HG02938 (cell line): Measurements from ENCODE around the gene CPVL.

ENCODE experiments used
- ATAC-seq: cut with Tn5 transposase; IDR thresholded peaks from one replicate; pipeline ENCODE4 v1.9.1; 2021; ENCODE audit warnings: mild to moderate bottlenecking, moderate library complexity; ENCODE audit not compliant: unreplicated experiment

The CPVL gene

DNA sequence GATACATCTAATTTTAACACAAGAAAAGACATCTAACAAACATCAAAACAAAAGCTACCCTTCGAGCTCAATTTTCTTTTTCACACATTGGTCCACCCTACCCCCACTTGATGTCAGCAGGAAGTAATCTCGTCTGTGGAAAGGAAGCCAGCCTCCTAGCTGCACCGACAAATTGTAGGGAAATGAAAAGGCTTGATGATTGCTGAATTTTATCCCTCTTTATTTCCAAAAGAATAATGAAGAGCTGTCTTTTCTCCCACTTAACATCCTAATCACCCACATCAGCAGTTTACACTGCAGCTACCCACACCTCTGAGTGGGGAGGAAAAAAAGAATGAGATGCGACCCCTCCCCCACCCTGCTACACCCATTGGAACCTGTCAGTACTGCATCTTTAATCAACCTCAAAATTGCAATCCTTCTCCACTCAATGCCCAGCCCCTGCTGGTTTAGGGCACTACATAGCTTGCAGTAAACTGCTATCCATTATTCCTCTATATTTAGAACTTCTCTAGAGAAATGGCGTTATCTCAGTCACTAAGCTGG is 10.6 kb upstream of the CPVL start:
- no peak for ATAC-seq

DNA sequence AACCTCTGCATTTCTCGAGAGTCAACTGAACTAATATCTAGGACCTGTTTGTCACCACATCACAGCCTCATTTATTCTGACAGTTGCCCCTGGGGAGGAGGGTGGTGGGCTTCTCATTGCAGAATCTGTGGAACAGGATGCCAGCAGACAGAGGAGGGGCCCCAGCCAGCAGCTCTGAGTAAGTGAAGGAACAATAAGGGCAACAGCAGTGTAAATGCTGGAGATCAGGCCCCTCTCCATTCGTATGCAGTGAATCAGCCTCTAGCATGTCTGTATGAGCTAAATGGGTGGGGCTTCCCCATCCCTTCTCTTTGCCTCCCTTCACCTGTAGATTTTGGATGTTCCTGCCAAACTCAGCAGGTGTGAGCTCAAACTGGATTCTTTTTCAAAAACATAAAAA is 7.7 kb upstream of the CPVL start:
- no peak for ATAC-seq

- no peak for ATAC-seq
Measured at GRCh38 chr7:29150856-29151255, 4.5 kb upstream of the CPVL start.

DNA sequence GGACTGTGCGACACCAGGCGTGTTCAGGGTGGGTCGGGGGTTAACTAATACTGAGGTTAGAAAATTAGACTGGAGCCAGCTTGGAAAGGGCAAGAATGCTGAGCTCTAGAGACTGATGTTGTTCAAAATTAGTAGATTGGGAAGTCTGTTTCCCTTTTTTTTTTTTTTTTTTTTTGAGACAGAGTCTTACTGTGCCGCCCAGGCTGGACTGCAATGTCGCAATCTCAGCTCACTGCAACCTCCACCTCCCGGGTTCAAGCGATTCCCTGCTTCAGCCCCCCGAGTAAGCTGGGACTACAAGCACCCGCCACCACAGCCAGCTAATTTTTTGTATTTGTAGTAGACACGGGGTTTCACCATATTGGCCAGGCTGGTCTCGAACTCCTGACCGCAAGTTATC is 2.7 kb upstream of the CPVL start:
- no peak for ATAC-seq

DNA sequence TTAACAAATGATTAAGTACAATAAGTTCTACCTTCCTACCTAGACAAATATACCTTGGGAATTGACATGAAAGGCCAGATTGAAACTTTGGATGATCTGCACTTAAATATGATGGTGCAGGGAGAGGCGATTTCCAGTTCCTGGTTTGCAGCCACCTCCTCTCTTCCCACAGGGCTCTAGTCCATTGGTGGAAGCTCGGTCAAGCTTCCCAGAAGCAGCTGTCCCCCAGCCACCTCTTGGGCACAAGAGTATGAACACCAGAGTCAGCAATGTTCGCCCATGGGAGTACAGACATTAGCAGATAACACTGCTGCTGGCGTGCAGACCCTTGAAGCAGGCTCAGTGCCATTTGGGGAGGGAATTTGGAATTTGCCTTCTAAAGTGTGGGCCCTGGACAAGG is 1.5 kb upstream of the CPVL start:
- ATAC-seq, result no peak

DNA sequence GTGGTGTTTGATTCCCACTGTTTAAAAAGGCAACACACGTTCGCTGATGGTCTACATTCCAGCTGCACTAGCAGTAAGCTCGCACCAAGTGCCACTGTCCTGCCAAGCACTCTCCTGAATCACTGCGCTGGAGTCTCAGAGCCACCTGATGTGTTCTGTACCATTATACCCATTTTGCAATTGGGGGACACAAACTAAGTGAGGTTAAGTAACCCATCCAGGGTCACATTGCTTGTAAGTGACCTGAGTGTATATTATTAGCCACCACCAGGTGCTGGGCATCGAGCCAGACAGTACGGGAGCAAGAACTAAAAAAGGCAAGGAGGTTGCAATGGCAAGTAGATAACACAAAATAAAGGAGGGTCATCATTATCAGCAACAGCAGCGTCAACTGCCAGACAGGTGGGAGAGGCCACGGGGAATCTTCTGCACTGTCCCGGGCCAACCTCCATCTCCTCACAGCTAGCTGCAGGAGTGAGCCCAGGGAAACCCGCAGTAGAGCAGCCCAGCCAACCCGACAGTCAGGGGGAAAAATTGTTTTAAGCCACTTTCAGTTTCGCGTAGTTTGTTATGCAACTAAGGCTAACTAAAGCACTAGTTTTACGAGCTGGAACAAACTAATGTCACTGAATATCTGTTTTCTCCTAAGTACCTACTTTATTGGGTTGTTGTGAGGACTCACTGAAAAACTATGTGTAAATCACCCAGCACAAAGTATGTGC is 712 bp upstream of the CPVL start:
- ATAC-seq, result no peak

GRCh38 chr7:29145553-29146056 is 732 bp downstream of the CPVL start:
- ATAC-seq, result no peak

DNA sequence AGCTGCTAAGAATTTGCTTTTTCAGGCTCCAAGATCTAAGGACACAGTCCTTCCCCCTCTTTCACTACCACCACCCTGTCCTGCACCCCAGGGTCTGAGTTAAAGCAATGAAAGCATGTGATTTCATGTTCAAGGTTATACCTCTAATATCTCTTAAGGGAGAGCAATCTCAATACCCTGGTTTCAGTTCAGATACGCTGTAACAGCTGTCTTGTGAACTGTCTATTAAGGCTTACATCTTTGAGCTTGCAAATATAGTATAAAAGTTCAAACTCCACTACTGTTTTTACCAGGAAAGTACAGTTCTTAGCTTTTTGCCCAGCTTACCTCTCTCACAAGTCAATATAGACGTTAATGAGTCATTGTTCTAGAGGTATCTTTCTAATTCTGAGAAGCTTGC is 2.6 kb downstream of the CPVL start:
- ATAC-seq, result no peak

DNA sequence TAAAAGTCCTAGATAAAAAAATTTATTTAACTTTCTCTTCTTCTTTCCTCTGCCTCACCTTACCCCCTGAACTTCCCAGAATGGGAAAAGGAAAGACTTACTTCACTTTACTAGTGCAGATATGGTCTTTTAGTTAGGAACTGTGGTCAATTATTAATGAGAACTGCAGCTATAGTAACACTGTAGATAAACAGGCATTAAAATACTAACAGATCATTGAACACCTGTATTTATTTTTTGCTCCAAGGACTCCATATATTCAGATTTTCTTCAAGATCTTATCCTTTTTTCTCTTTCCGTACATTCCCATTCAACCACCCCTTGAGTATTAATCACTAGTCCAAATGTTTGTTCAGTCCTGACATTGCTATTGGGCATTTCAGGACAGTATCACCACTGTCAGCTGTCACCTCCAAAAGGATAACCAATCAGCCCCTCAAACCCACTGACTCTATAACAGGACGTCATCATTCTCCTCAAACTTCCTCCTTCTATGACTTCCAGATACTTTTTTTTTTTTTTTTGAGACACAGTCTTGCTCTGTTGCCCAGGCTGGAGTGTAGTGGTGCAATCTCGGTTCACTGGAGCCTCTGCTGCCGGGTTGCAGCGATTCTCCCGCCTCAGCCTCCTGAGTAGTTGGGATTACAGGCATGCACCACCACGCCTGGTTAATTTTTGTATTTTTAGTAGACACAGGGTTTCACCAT is 4.2 kb downstream of the CPVL start:
- no peak for ATAC-seq

DNA sequence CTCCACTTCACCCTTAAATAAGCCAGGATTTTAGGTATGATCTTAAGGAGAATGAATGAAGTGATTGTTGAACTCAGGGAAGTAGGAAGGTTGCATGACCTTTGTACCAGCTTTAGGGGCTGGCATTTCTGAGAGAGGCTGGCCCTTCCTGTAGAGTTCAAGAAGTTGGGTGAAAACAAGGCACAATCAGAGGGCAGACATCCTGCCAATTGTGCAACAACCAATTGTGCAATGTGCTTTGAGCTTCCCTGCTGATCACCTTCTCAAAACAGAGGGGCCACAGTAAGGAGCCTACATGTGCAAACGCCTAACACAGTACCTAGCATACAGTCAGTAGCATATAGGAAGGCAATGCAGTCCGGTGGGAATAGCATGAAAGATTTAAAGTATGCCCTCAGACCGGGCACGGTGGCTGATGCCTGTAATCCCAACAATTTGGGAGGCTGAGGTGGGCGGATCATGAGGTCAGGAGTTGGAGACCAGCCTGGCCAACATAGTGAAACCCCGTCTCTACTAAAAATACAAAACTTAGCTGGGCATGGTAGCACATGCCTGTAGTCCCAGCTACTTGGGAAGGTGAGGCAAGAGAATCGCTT is 5.4 kb downstream of the CPVL start:
- no peak for ATAC-seq

DNA sequence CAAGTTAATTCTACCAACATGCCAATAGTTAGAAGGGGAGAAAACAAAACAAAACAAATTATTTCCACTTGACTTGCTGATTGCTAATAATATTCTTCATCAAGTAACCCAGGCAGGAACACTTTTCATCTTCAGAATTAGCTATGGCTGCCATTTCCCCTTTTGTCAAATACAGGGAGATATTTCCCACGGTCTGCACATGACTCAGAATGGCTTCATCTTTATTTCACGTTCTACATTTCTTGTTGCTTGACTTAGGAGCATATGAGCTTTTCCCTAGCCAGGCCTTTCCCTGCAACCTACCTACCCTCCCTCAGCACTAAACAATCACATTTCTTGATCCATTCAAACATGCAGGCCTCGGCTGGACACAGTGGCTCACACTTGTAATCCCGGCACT is 6.5 kb downstream of the CPVL start:
- no peak for ATAC-seq

- ATAC-seq, result no peak
Measured at GRCh38 chr7:29139191-29139590, 7.1 kb downstream of the CPVL start.

- no peak for ATAC-seq
Measured at GRCh38 chr7:29138588-29138987, 7.7 kb downstream of the CPVL start.

GRCh38 chr7:29135846-29136245 is 10.5 kb downstream of the CPVL start:
- no peak for ATAC-seq

GRCh38 chr7:29132980-29133379 is 13.4 kb downstream of the CPVL start:
- no peak for ATAC-seq

GRCh38 chr7:29131678-29132077 is 14.7 kb downstream of the CPVL start:
- ATAC-seq, result no peak

- ATAC-seq, result no peak
Measured at GRCh38 chr7:29130096-29130495, 16.2 kb downstream of the CPVL start.

DNA sequence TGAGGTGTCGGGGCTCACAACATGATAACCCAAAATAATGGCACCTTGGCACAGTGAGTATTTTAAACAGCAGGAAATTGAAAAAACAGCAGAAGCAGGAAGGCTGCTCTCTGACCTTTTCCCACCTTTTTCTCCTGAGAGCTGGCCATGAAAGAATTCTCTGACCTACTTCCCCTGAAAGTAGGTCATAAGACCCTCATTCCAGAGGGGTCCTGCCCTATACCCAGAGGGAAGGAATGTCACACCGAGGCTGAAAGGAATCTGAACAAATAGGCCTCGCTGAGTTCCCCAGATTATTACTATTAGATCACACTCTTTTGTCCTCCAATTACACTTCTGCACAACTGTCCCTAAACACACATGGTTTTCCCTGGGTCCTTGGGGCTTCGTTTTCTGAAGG is 18.8 kb downstream of the CPVL start:
- no peak for ATAC-seq

GRCh38 chr7:29126804-29127203 is 19.5 kb downstream of the CPVL start:
- ATAC-seq, result no peak

GRCh38 chr7:29123626-29124190 is 22.6 kb downstream of the CPVL start:
- ATAC-seq, result no peak

DNA sequence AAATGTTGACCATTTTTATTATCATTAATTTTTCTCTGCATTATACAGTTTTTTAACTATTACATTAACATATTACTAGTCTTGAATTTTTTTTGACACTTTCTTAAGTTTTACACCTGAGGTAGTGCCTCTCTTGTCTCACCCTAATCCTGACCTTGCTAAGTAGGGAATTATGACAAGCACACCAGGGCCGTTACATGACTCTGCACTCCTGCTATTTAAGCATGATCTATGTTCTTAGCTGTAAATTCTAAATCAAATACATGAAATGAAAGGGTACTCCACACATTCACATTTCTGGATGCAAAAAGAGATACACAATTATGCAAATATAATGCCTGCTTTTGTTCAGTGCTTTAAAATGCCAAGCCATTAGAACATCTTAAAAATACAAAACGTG is 23.6 kb downstream of the CPVL start:
- ATAC-seq, result no peak

- no peak for ATAC-seq
Measured at GRCh38 chr7:29122081-29122480, 24.3 kb downstream of the CPVL start.
